HG03159 (cell line): ENCODE data around the gene MAST1.
"Not testable (repeated sequence)": the region's sequence is repeated elsewhere in the genome, so short reads cannot be mapped to it uniquely, and the experiment has no call there.

Source experiments
- ATAC-seq: cut with Tn5 transposase; IDR thresholded peaks from one replicate; pipeline ENCODE4 v1.9.1; 2021; ENCODE audit warnings: mild to moderate bottlenecking, moderate library complexity; ENCODE audit not compliant: unreplicated experiment

The MAST1 gene

DNA sequence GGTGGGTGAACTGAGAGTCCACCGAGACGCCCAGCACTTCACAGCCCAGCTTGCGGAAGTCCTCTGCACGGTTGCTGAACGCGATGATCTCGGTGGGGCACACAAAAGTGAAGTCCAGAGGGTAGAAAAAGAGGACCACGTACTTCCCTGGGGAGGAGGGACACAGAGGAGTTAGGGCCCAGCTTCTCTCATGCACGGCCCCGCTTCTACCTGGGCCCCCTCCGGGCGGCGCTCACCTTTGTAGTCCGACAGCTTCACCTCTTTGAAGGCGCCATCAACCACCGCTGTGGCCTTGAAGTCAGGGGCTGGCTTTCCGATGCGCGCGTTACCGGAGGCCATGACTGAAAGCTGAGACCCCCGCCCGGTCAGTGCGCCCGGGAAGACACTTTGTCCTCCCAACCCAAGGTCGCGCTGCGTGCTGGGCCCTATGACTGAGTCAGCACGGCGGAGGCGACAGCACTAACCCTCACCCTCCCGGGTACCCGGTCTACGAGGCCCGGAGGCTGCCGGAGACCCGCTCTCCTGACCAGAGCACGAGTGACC lies 37.3 kb upstream of the MAST1 start:
- no peak for ATAC-seq

GRCh38 chr19:12801466-12802266 lies 36.6 kb upstream of the MAST1 start, which contains the start of the genes PRDX2 and THSD8:
PRDX2 (minus strand) TSS chr19:12801800; CDS start chr19:12801261, 539 bp downstream.
THSD8 (plus strand) TSS chr19:12802069; CDS start chr19:12802072, 3 bp downstream.
- ATAC-seq, result peak; percentile 46

DNA sequence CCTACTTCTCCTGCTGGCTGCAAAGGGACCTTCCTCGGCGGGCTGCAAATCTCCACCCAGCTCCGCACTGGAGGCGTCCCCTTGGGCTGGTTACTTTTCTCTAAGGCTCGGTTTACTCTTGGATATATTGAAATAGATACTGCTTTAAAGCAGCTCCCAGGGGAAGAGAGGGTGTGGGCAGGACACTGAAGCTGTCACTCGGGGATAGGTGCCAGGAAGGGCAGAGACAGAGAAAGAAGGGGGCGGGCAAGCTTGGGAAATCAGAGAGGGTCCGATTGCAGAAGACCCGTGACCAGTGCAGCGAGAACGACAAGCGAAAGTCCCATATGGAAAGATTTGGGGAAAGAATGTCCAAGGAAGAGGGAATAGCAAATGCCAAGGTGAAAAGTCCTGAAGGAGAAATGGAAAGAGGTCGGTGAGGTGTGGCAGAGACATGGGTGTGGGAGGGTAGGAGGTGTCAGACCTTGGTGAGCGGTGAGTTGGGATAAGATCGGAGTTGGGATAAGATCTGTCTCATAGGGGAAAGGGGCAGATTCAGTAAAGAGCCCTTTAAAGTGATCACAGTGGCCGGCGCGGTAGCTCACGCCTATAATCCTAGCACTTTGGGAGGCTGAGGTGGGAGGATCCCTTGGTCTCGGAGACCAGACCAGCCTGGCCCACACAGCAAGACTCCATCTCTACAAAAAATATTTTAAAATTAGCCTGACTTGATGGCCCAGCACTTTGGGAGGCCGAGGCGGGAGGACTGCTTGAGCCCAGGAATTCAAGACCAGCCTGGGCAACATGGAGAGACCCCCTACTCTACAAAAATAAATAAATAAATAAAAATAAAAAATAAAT lies 35.8 kb upstream of the MAST1 start:
- no peak for ATAC-seq

DNA sequence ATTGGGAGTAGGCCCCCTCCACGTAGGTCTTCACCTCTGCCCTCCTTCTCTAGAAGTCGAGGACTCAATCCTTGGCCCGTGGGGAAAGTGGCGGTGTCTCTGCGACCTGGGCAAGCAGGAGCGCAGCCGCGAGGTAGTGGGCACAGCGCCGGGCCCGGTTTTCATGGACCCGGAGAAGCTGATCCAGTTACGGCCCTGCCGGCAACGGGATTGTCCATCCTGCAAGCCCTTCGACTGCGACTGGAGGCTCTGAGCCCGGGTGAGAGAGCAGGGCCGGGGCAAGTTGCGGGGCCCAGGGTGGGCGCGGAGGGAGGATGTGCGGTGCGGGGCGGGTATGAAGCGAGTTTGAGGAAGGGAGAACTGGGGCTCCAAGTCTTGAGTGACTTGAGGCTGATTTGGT lies 34.3 kb upstream of the MAST1 start:
- ATAC-seq, result no peak

GRCh38 chr19:12806242-12807081 lies 31.9 kb upstream of the MAST1 start, which contains the start of gene RNASEH2A:
RNASEH2A (plus strand) TSS chr19:12806584; CDS start chr19:12806674, 90 bp downstream.
- ATAC-seq, result peak; percentile 75

- ATAC-seq, result no peak
Observed at GRCh38 chr19:12815088-12815487, 23.2 kb upstream of the MAST1 start.

GRCh38 chr19:12817188-12817587 lies 21.1 kb upstream of the MAST1 start:
- not testable (repeated sequence) for ATAC-seq

- not testable (repeated sequence) for ATAC-seq
Observed at GRCh38 chr19:12817810-12818209, 20.5 kb upstream of the MAST1 start.

GRCh38 chr19:12821761-12822160 lies 16.6 kb upstream of the MAST1 start:
- ATAC-seq, result no peak

GRCh38 chr19:12825254-12826131 lies 12.8 kb upstream of the MAST1 start:
- ATAC-seq, result no peak

DNA sequence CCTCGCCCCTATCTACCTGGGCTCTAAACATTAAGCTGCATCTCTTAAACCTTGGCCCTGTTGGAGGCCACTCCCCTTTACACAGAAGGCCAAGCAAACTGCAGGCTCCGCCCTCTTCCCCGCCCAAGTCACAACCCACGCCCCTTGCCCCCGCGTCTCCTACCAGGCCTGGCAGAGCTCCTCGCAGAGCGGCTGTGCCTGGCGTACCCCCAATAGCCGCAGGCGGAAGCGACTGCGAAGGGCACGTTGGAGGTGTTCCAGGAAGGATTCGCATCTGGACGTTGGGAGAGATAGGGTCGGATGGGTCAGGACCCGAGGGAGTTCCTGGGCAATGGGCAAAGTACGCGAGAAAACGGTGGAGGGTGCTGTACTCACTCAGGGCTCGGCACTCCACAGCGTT lies 9.8 kb upstream of the MAST1 start:
- no peak for ATAC-seq

- no peak for ATAC-seq
Observed at GRCh38 chr19:12833418-12833737, 4.9 kb upstream of the MAST1 start.

DNA sequence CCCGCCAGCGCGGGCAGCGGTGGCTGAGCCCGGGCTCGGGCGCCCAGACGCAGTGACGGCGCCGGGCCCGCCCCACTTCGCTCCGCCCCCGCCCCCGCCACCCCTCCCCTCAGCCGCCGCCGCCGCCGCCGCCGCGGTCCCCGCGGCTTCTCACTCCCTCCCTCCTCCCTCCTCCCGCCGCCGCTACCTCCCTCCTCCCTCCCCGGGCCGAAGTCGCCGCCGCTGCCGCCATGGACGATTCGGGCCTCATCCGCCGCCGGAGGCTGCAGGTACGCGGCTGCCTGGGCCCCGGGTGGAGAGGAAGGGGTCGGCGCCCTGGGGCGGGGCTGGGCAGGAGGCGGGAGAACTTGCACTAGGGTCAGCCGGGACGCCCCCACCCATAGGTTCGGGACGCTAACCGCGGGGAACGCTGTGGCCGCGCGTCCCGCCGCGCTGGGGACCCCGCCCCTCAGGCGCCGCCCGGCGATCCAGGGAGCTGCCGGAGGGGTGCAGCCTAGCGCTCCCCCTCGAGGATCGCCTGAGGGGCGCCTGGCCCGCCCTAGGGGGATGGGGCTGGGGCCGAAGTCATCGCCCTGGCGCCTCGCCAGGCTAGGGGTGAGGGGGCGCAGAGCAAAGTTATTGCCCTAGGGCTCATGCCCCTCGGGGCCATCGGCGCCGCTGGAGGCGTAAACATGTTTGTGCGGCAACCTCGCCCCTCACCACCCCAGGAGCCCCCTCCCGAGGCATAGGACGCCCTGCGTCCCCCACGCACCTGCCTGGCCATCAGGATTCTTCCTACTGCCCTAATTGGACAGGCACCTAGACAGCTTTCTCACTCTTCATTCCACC lies 4.4 kb upstream of the MAST1 start:
- no peak for ATAC-seq

GRCh38 chr19:12834566-12834943 lies 3.8 kb upstream of the MAST1 start, which contains the start of gene RTBDN:
RTBDN (minus strand) TSS chr19:12834579; CDS start chr19:12829979, 4,600 bp downstream.
- no peak for ATAC-seq

DNA sequence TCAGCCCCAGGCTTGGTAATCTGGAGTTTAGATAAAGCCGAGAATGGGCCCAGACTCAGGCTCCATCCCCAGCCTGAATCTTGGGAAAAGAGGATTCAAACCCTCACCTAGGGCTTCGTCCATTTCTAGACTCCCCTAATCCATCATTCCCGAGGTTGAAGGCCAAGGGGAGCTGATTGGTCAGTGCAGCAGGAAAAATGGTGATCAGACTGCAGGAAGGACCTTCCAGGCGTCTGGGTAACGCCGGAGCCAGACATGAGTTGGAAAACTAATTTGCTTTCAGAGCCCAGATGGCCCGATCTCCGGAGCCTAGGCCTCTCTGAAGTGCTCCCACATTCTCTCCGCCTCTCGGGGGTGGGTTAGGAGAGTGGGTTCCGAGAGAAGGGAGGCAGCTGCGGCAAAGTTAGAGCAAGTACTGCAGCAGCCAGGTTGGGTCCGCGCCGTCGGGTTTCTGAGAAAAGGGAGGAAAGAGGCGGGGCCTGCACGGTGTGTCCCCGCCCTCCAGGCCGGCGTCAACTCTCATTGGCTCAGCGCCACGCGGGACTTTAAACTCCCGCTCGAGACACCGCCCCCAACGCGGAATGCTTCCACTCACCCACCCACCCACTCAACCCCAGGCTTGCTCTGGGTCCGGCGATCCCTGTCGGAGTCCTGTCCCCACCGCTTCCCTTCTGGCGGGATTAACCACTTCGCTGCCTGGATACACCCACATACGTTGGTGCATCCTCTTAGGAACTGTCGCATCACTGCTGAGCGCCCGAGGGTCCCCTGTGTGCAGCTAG lies 3.1 kb upstream of the MAST1 start:
- no peak for ATAC-seq

GRCh38 chr19:12836529-12836863 lies 1.8 kb upstream of the MAST1 start:
- no peak for ATAC-seq

- no peak for ATAC-seq
Observed at GRCh38 chr19:12837225-12837624, 1.1 kb upstream of the MAST1 start.
